Measurements from ENCODE around the gene BRCA1. TPM values are rescaled to one million over a fixed set of nuclear protein-coding genes. Genes with fewer than 3 reads are reported as not detected.
"Not testable (repeated sequence)": the region's sequence is repeated elsewhere in the genome, so short reads cannot be mapped to it uniquely, and the experiment has no call there.

BRCA1 gene
- total RNA-seq, 4 donors from 2014 or later = 4.9 to 8.0 (median 5.3) TPM

DNA sequence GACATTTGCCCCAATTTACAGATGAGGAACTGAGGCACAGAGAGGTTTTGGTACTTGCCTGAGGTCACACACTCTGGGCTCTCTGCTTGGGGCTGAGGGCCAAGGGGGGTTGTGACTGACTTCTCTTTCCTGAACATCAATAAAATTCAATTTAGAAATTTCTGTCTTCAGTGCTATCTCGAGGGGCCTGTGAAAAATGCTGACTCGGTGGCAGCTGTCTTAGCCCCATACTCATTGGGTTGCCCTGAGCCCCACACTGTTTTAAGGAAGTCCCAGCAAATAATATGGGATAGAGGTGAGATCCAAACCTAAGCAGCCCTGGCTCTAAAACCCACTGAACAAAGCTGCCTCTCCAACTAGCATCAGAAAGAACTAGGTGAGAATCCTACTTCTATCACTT is 7.0 kb upstream of the BRCA1 start:
- Histone ChIP-seq H3K9me3 (no peaks in the 10 kb centered on the region), H3K4me1 (peaks cover 12% of the 10 kb centered on the region), H3K27ac (no peak overlapping the region), H3K36me3 (peaks cover 33% of the 10 kb centered on the region), H3K27me3 (no peaks in the 10 kb centered on the region), H3K4me3 (no peak overlapping the region)
- TF ChIP-seq POLR2AphosphoS5 (IDR thresholded peaks at IDR 0.05) (no peak), EP300 (IDR thresholded peaks at IDR 0.05) (no peak), POLR2A (IDR thresholded peaks at IDR 0.05) (no peak)
- TF ChIP-seq, protein P1, sequence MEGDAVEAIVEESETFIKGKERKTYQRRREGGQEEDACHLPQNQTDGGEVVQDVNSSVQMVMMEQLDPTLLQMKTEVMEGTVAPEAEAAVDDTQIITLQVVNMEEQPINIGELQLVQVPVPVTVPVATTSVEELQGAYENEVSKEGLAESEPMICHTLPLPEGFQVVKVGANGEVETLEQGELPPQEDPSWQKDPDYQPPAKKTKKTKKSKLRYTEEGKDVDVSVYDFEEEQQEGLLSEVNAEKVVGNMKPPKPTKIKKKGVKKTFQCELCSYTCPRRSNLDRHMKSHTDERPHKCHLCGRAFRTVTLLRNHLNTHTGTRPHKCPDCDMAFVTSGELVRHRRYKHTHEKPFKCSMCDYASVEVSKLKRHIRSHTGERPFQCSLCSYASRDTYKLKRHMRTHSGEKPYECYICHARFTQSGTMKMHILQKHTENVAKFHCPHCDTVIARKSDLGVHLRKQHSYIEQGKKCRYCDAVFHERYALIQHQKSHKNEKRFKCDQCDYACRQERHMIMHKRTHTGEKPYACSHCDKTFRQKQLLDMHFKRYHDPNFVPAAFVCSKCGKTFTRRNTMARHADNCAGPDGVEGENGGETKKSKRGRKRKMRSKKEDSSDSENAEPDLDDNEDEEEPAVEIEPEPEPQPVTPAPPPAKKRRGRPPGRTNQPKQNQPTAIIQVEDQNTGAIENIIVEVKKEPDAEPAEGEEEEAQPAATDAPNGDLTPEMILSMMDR (IDR thresholded peaks at IDR 0.05) = no peak
- no peak for DNase-seq (ENCODE audit: low spot score in 2 of 2)
- WGBS = 82% methylated on average over 2 of the region's 2 CpGs

DNA sequence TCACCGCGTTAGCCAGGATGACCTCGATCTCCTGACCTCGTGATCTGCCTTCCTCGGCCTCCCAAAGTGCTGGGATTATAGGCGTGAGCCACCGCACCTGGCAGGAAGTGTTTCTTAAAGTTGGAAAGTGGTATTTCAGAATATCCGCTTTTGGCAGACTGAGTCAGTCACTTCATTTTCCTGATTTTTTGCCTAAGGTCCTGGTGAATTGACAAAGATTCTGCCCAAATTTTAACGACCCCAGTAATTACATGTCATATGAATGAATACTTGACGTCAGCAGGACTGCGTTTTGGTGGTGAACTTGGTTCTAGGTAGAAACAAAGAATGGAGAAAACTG is 4.5 kb upstream of the BRCA1 start:
- H3K27me3 ChIP-seq = no peaks in the 10 kb centered on the region
- 40% methylated on average over 11 of the region's 11 CpGs for WGBS
- H3K4me3 ChIP-seq = peak overlapping the region; percentile 40
- H3K27ac ChIP-seq = peak overlapping the region; percentile 71
- H3K4me1 ChIP-seq = peaks cover 30% of the 10 kb centered on the region
- no peak for TF ChIP-seq POLR2A (IDR thresholded peaks at IDR 0.05)
- no peak for TF ChIP-seq EP300 (IDR thresholded peaks at IDR 0.05)
- no peak for TF ChIP-seq POLR2AphosphoS5 (IDR thresholded peaks at IDR 0.05)
- TF ChIP-seq, protein P1 (IDR thresholded peaks at IDR 0.05) = no peak
- no peaks in the 10 kb centered on the region for H3K9me3 ChIP-seq
- no peak for DNase-seq (ENCODE audit: low spot score in 2 of 2)
- H3K36me3 ChIP-seq = peaks cover 23% of the 10 kb centered on the region

DNA sequence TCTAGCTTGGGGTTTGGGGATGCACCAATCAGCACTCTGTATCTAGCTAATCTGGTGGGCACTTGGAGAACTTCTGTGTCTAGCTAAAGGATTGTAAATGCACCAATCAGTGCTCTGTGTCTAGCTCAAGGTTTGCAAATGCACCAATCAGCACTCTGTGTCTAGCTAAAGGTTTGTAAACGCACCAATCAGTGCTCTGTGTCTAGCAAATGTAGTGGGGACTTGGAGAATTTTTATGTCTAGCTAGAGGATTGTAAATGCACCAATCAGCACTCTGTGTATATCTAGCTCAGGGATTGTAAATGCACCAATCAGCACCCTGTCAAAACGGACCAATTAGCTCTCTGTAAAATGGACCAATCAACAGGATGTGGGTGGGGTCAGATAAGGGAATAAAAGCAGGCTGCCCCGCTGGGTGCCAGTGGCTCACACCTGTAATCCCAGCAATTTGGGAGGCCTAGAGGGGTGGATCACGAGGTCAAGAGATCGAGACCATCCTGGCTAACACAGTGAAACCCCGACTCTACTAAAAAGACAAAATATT is 2.2 kb upstream of the BRCA1 start:
- H3K27ac ChIP-seq; H3K9me3 ChIP-seq; H3K4me3 ChIP-seq; H3K27me3 ChIP-seq; DNase-seq (ENCODE audit: low spot score in 2 of 2); H3K36me3 ChIP-seq: not testable (repeated sequence)
- WGBS = 89% methylated on average over 6 of the region's 6 CpGs
- H3K4me1 ChIP-seq = peaks cover 35% of the 10 kb centered on the region

DNA sequence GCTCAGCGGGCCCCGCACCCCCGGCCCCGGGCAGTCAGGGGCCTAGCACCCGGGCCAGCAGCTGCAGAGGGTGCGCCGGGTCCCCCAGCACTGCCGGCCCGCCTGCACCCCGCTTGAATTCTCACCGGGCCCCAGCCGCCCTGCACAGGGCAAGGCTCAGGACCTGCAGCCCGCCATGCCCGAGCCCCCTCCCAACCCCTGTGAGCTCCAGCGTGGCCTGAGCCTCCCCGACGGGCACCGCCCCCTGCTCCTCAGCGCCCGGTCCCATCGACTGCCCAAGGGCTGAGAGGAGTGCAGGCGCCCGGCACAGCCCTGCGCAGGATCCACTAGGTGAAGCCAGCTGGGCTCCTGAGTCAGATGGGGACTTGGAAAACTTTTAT is 1.7 kb upstream of the BRCA1 start:
- Histone ChIP-seq H3K4me1 (peaks cover 35% of the 10 kb centered on the region), H3K27me3 (no peaks in the 10 kb centered on the region), H3K36me3 (no peaks in the 10 kb centered on the region), H3K27ac (no peak overlapping the region), H3K4me3 (peak overlapping the region; percentile 60), H3K9me3 (no peaks in the 10 kb centered on the region)
- WGBS = 95% methylated on average over 10 of the region's 24 CpGs
- TF ChIP-seq, protein P1 (IDR thresholded peaks at IDR 0.05) = no peak
- TF ChIP-seq EP300 (IDR thresholded peaks at IDR 0.05) = no peak
- no peak for TF ChIP-seq POLR2A (IDR thresholded peaks at IDR 0.05)
- no peak for TF ChIP-seq POLR2AphosphoS5 (IDR thresholded peaks at IDR 0.05)
- no peak for DNase-seq (ENCODE audit: low spot score in 2 of 2)

DNA sequence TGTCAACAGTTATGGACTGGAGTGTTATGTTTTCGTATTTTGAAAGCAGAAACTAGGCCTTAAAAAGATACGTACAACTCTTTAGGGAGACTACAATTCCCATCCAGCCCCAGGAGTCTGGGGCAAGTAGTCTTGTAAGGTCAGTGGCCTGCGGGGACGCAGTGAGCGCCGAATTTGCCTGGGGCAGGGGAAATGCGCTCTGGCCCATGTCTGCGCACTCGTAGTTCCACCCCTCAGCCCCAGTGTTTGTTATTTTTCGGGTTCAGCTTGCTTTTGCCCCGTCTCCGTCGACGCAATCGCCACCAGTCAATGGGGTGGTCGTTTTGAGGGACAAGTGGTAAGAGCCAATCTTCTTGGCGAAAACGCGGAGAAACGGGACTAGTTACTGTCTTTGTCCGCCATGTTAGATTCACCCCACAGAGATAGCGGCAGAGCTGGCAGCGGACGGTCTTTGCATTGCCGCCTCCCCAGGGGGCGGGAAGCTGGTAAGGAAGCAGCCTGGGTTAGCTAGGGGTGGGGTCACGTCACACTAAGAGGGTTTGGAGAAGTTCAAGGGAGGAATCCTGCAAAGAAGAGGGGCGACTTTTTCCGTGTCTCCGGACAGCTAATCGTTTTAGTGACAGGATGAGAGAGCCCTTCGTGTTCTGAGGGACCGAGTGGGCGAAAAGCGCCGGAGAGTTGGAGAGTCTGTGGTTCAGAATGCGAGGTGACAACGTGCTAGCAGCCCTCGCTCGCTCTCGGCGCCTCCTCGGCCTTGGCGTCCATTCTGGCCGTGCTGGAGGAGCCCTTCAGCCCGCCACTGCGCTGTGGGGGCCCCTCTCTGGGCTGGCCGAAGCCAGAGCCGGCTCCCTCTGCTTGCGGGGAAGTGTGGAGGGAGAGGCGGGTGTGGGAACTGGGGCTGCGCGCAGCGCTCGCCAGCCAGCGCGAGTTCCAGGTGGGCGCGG is 1.1 kb upstream of the BRCA1 start:
- 78% methylated on average over 55 of the region's 59 CpGs for WGBS
- Histone ChIP-seq H3K4me1 (peaks cover 35% of the 10 kb centered on the region), H3K27me3 (no peaks in the 10 kb centered on the region), H3K27ac (peak overlapping the region; percentile 84), H3K9me3 (no peaks in the 10 kb centered on the region), H3K36me3 (no peaks in the 10 kb centered on the region), H3K4me3 (peak overlapping the region; percentile 60)
- TF ChIP-seq POLR2A (IDR thresholded peaks at IDR 0.05) (no peak), EP300 (IDR thresholded peaks at IDR 0.05) (no peak), POLR2AphosphoS5 (IDR thresholded peaks at IDR 0.05) (no peak)
- TF ChIP-seq, protein P1 (IDR thresholded peaks at IDR 0.05) = no peak
- DNase-seq (ENCODE audit: low spot score in 2 of 2) = peak in 1 of 2 donors; percentile 70

Data from suprapubic skin (tissue), 4 donors.